GM12878 (cell line): ENCODE measurements around the gene NTSR1. TPM values are rescaled to one million over a fixed set of nuclear protein-coding genes. Genes with fewer than 3 reads are reported as not detected.

Source experiments
- ATAC-seq: fragments of 200-7000 bp; cut with Tn5 transposase; 3 replicates; pipeline ENCODE4 v1.9.1; 2020; ENCODE audit warnings: mild to moderate bottlenecking, moderate library complexity
- BruUV-seq: library from RNA; stranded (reverse); fragments of 400-500 nt; replicated peaks from 2 replicates; lab custom pipeline; 2021; lab: Mats Ljungman, UMichigan
- CTCF ChIA-PET: fragments of 300-600 bp; sonication (Branson Sonifier 250); formaldehyde crosslinking; extraction: SDS; loops from one replicate; lab custom pipeline; 2021; ENCODE audit warnings: inconsistent platforms; lab: Yijun Ruan, JAX
- POLR2A ChIA-PET: fragments of 350-600 bp; formaldehyde crosslinking; extraction: SDS; loops from one replicate; lab custom pipeline; 2021; ENCODE audit warnings: inconsistent platforms; lab: Charles Lee
- RAD21 ChIA-PET: fragments of 300-600 bp; sonication (Branson Sonifier 250); formaldehyde crosslinking; loops from one replicate; lab custom pipeline; 2023; ENCODE audit warnings: antibody characterized with exemption; ENCODE audit not compliant: unreplicated experiment; lab: Charles Lee
- SMC1A ChIA-PET: fragments of 300-600 bp; sonication (Branson Sonifier 250); formaldehyde crosslinking; loops from one replicate; lab custom pipeline; 2023; ENCODE audit not compliant: unreplicated experiment, uncharacterized antibody; lab: Charles Lee
- DNase-seq: peaks from one replicate; pipeline ENCODE4 v3.0.0-alpha.2; 2011; ENCODE audit warnings: low read depth, low spot score
- FAIRE-seq: peaks from 3 replicates; lab custom pipeline; 2011; peaks lifted over from hg19 to GRCh38; lab: Jason Lieb, UNC
- H2AFZ ChIP-seq: 2 replicates; pipeline ENCODE4 v1.6.0; 2011; ENCODE audit warnings: low read depth, low read length, control low read depth; ENCODE audit not compliant: control insufficient read depth
- H3K27ac ChIP-seq: 2 replicates; pipeline ENCODE4 v1.5.1; 2011; ENCODE audit warnings: control low read depth; ENCODE audit not compliant: control insufficient read depth, insufficient read depth
- H3K27me3 ChIP-seq, 2 experiments: replicated peaks in 1 of 2; 2 replicates each; pipeline versions ENCODE4 v1.6.0 to v1.6.1; 2011; ENCODE audit warnings: low read length in 1 of 2; ENCODE audit not compliant: control insufficient read depth in 2 of 2, insufficient read depth in 2 of 2
- H3K36me3 ChIP-seq, 2 experiments: 2 replicates each; pipeline ENCODE4 v1.5.1; 2011; ENCODE audit warnings: low read length in 1 of 2; ENCODE audit not compliant: control insufficient read depth in 2 of 2, insufficient read depth in 2 of 2
- H3K4me1 ChIP-seq: 2 replicates; pipeline ENCODE4 v1.6.1; 2011; ENCODE audit warnings: mild to moderate bottlenecking, low read length, moderate library complexity, mixed read lengths; ENCODE audit not compliant: control insufficient read depth, insufficient read depth
- H3K4me2 ChIP-seq: 2 replicates; pipeline ENCODE4 v1.6.0; 2011; ENCODE audit warnings: control low read depth; ENCODE audit not compliant: control insufficient read depth, insufficient read depth
- H3K4me3 ChIP-seq: fragments of 200-600 bp; sonication (generic); 2 replicates; pipeline ENCODE4 v1.5.1; 2016
- H3K79me2 ChIP-seq: 2 replicates; pipeline ENCODE4 v1.6.0; 2011; ENCODE audit warnings: low read length; ENCODE audit not compliant: control insufficient read depth, insufficient read depth
- H3K9ac ChIP-seq: 2 replicates; pipeline ENCODE4 v1.8.0; 2011; ENCODE audit warnings: low read length, control low read depth, mixed read lengths; ENCODE audit not compliant: control insufficient read depth, insufficient read depth
- H3K9me3 ChIP-seq: replicated peaks from 3 replicates; pipeline ENCODE4 v1.5.1; 2011; ENCODE audit warnings: mild to moderate bottlenecking, low read length; ENCODE audit not compliant: control insufficient read depth, insufficient read depth
- H4K20me1 ChIP-seq: 2 replicates; pipeline ENCODE4 v1.6.0; 2011; ENCODE audit not compliant: control insufficient read depth, insufficient read depth
- CHD1 ChIP-seq: IDR thresholded peaks from 2 replicates; pipeline ENCODE4 v1.6.1; 2012; ENCODE audit warnings: low read depth, low read length, improper control_type of control experiment
- EGR1 ChIP-seq, 2 experiments: IDR thresholded peaks; 1 replicate in 1 of 2; 2 replicates in 1 of 2; pipeline ENCODE4 v1.6.1; 2011 to 2012; ENCODE audit warnings: low read depth in 2 of 2, low read length in 2 of 2, borderline replicate concordance in 1 of 2, mild to moderate bottlenecking in 1 of 2, moderate library complexity in 1 of 2
- FOXK2 ChIP-seq: fragments of 450-650 bp; IDR thresholded peaks from 2 replicates; pipeline ENCODE4 v1.6.1; 2017; ENCODE audit warnings: mild to moderate bottlenecking, moderate library complexity
- HCFC1 ChIP-seq: fragments of 150-350 bp; IDR thresholded peaks from 2 replicates; pipeline ENCODE4 v1.6.1; 2014; ENCODE audit warnings: low read length
- HDAC6 ChIP-seq: fragments of 200-600 bp; sonication (generic); IDR thresholded peaks from one replicate; pipeline ENCODE4 v1.8.0; 2017; ENCODE audit warnings: antibody characterized with exemption; ENCODE audit not compliant: unreplicated experiment
- MYB ChIP-seq: fragments of 150-350 bp; IDR thresholded peaks from 2 replicates; pipeline ENCODE4 v1.6.1; 2014; ENCODE audit warnings: mild to moderate bottlenecking, low read depth, low read length, borderline replicate concordance
- NRF1 ChIP-seq: conservative IDR thresholded peaks from 2 replicates; pipeline ENCODE4 v1.6.1; 2011; ENCODE audit warnings: mild to moderate bottlenecking, low read depth, low read length, improper control_type of control experiment
- PAX8 ChIP-seq: fragments of 450-650 bp; IDR thresholded peaks from 2 replicates; pipeline ENCODE4 v1.6.1; 2017; ENCODE audit warnings: mild to moderate bottlenecking, moderate library complexity
- POLR2A ChIP-seq: IDR thresholded peaks from 2 replicates; pipeline ENCODE4 v1.6.1; 2011; ENCODE audit warnings: low read depth, mild to moderate bottlenecking, low read length
- RAD21 ChIP-seq: IDR thresholded peaks from 2 replicates; pipeline ENCODE4 v1.6.1; 2011; ENCODE audit warnings: mild to moderate bottlenecking, low read depth, low read length, moderate library complexity; ENCODE audit not compliant: insufficient read depth
- RB1 ChIP-seq: fragments of 450-650 bp; formaldehyde crosslinking; IDR thresholded peaks from 2 replicates; pipeline ENCODE4 v1.6.1; 2017; ENCODE audit warnings: mild to moderate bottlenecking, borderline replicate concordance
- RCOR1 ChIP-seq: conservative IDR thresholded peaks from 2 replicates; pipeline ENCODE4 v1.6.1; 2012; ENCODE audit warnings: low read depth, low read length, improper control_type of control experiment
- RUNX3 ChIP-seq: IDR thresholded peaks from 2 replicates; pipeline ENCODE4 v1.6.1; 2012; ENCODE audit warnings: low read length, inconsistent platforms
- SIN3A ChIP-seq: IDR thresholded peaks from 2 replicates; pipeline ENCODE4 v1.6.1; 2012; ENCODE audit warnings: low read depth, low read length, improper control_type of control experiment
- SIX5 ChIP-seq: IDR thresholded peaks from 2 replicates; pipeline ENCODE4 v1.6.1; 2011; ENCODE audit warnings: mild to moderate bottlenecking, low read depth, low read length, moderate library complexity; ENCODE audit not compliant: severe bottlenecking
- TCF7 ChIP-seq: IDR thresholded peaks from 2 replicates; pipeline ENCODE4 v1.6.1; 2014; ENCODE audit warnings: antibody characterized with exemption, borderline replicate concordance
- WGBS: methylation state at CpG from one replicate; pipeline ENCODE4 v1.1.6; 2016; ENCODE audit warnings: low lambda C conversion rate; ENCODE audit not compliant: insufficient replicate concordance, insufficient coverage; ENCODE audit errors: missing lambda C conversion rate; 5-methylcytosine and 5-hydroxymethylcytosine counted together
- in situ Hi-C: fragments of 300-500 bp; cut with MboI; formaldehyde crosslinking; loops from 9 replicates; pipeline ENCODE4 v1.14.3; 2018; ENCODE audit warnings: mixed read lengths
- intact Hi-C: fragments of 100-400 bp; cut with micrococcal nuclease; formaldehyde crosslinking; loops from one replicate; pipeline ENCODE4 v1.14.2; 2022; ENCODE audit not compliant: unreplicated experiment
- polyA plus RNA-seq, 11 experiments: library from polyadenylated mRNA; depleted of rRNA in 4 of 11; unstranded in 6 of 11; stranded (reverse) in 5 of 11; fragments of >200 nt; fragmentation: Nextera tagmentation in 4 of 11; fragmentation: Illumina TruSeq in 1 of 11; extraction: Ambion mirVana in 4 of 11; extraction: Trizol in 1 of 11; gene quantifications; 1 replicate in 1 of 11; 2 replicates in 10 of 11; pipeline versions ENCODE4 v1.2.1 to v1.2.3, GENCODE V29; 2011 to 2016; ENCODE audit warnings: inconsistent platforms in 2 of 11, missing spikeins in 2 of 11, low read depth in 1 of 11
- total RNA-seq, 4 experiments: library from RNA; depleted of rRNA in 3 of 4; stranded (reverse); fragments of >200 nt in 3 of 4; fragmentation: Illumina TruSeq in 1 of 4; extraction: Trizol in 1 of 4; gene quantifications; 2 replicates each; pipeline versions ENCODE4 v1.2.1 to v1.2.3, GENCODE V29; 2013 to 2021
- TF ChIP-seq, protein P1 (sequence below): fragments of 450-650 bp; IDR thresholded peaks from 2 replicates; pipeline ENCODE4 v1.6.1; 2018; ENCODE audit warnings: mild to moderate bottlenecking, low read depth, moderate library complexity; ENCODE audit not compliant: partially characterized antibody
- TF ChIP-seq, protein P2 (sequence below): fragments of 450-650 bp; IDR thresholded peaks from 2 replicates; pipeline ENCODE4 v1.6.1; 2016; ENCODE audit warnings: mild to moderate bottlenecking

Gene NTSR1
- total and polyA plus RNA-seq, 10 of the 15 experiments (the other 5 are each of a cell fraction or from before 2014, with no cell fraction given), result not detected

DNA sequence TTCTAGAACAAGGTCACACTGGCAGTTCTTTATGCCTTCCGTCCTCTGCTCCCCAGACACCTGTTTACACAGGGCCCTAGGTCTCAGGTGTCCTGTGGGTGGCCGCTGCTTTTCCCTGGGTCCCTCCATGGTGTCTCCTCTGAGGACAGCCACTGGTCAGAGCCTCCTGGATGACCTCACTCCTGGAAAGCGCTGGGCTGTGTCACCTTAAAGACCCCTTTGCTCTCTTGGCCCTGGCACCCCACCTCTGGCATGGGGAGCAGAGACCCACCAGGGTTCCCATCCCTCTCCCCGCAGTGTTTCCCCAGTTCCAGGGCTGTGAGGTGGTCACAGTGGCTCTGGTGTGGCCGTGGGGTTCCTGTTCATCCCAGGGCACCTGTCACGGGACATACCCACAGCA, 33.9 kb downstream of the NTSR1 start:
- Histone ChIP-seq H3K4me3 (no peak overlapping the region), H2AFZ (no peak overlapping the region), H3K4me1 (peaks cover 22% of the 10 kb centered on the region), H3K36me3 (no peaks in the 10 kb centered on the region), H3K9me3 (no peaks in the 10 kb centered on the region; the same call in 2 of the 3 replicates), H3K9ac (no peak overlapping the region), H3K4me2 (no peak overlapping the region), H3K27me3 (peaks cover 0 to 5% of the 10 kb centered on the region in 2 experiments; a peak in 3 of 4 replicates), H3K27ac (no peak overlapping the region), H4K20me1 (no peaks in the 10 kb centered on the region; the same call in 1 of the 2 replicates), H3K79me2 (no peaks in the 10 kb centered on the region)
- ATAC-seq (no peak), DNase-seq (no peak), FAIRE-seq (no peak)
- TF ChIP-seq PAX8, result no peak
- TF ChIP-seq NRF1, result no peak
- no peak for TF ChIP-seq POLR2A
- no peak for TF ChIP-seq RAD21
- TF ChIP-seq TCF7, result no peak
- TF ChIP-seq, protein P1, sequence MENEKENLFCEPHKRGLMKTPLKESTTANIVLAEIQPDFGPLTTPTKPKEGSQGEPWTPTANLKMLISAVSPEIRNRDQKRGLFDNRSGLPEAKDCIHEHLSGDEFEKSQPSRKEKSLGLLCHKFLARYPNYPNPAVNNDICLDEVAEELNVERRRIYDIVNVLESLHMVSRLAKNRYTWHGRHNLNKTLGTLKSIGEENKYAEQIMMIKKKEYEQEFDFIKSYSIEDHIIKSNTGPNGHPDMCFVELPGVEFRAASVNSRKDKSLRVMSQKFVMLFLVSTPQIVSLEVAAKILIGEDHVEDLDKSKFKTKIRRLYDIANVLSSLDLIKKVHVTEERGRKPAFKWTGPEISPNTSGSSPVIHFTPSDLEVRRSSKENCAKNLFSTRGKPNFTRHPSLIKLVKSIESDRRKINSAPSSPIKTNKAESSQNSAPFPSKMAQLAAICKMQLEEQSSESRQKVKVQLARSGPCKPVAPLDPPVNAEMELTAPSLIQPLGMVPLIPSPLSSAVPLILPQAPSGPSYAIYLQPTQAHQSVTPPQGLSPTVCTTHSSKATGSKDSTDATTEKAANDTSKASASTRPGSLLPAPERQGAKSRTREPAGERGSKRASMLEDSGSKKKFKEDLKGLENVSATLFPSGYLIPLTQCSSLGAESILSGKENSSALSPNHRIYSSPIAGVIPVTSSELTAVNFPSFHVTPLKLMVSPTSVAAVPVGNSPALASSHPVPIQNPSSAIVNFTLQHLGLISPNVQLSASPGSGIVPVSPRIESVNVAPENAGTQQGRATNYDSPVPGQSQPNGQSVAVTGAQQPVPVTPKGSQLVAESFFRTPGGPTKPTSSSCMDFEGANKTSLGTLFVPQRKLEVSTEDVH, result no peak
- TF ChIP-seq, protein P2, sequence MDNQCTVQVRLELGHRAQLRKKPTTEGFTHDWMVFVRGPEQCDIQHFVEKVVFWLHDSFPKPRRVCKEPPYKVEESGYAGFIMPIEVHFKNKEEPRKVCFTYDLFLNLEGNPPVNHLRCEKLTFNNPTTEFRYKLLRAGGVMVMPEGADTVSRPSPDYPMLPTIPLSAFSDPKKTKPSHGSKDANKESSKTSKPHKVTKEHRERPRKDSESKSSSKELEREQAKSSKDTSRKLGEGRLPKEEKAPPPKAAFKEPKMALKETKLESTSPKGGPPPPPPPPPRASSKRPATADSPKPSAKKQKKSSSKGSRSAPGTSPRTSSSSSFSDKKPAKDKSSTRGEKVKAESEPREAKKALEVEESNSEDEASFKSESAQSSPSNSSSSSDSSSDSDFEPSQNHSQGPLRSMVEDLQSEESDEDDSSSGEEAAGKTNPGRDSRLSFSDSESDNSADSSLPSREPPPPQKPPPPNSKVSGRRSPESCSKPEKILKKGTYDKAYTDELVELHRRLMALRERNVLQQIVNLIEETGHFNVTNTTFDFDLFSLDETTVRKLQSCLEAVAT, result no peak
- no peak for TF ChIP-seq RUNX3
- TF ChIP-seq SIX5, result no peak
- no peak for TF ChIP-seq FOXK2
- TF ChIP-seq HDAC6, result no peak
- no peak for TF ChIP-seq HCFC1
- TF ChIP-seq EGR1 (IDR thresholded peaks at IDR 0.05; ENCODE audit: borderline replicate concordance in 1 of 2, low read depth in 2 of 2, low read length in 2 of 2), result no peak
- TF ChIP-seq RCOR1, result no peak
- no peak for TF ChIP-seq RB1
- no peak for TF ChIP-seq MYB
- TF ChIP-seq CHD1, result no peak
- TF ChIP-seq SIN3A, result no peak
- POLR2A ChIA-PET, result no interaction called here
- CTCF ChIA-PET, result no interaction called here
- RAD21 ChIA-PET, result no interaction called here
- in situ Hi-C loops (no loop called here), intact Hi-C loops (no loop called here)
- SMC1A ChIA-PET, result interaction anchor here (0.6 kb wide), 1 partner anchor 143 kb away, joined by 3 read pairs; no protein-coding TSS in a partner anchor
- BruUV-seq, result no TSS peak
- WGBS, result 40% methylated on average over 6 of the region's 6 CpGs
